LHCN-M2 (cell line): ENCODE measurements around the gene DLGAP4. TPM values are rescaled to one million over a fixed set of nuclear protein-coding genes. Genes with fewer than 3 reads are reported as not detected.

Experiments used
- total RNA-seq: library from RNA; depleted of rRNA; stranded (reverse); fragments of >200 nt; gene quantifications from 2 replicates; pipeline ENCODE4 v1.2.3, GENCODE V29; 2014; rRNA removed

Gene DLGAP4
- total RNA-seq, 1 experiment from 2014 or later = 17.2 TPM

Other genes starting within 250 kb of the DLGAP4 start
- gene EPB41L1, start 151.6 kb upstream of the DLGAP4 start, total RNA-seq = 12.1 and 12.8 TPM in 2 replicates
- gene AAR2, start 69.9 kb upstream of the DLGAP4 start, total RNA-seq = 26.6 and 29.1 TPM in 2 replicates
- 80.9 and 83.7 TPM in 2 replicates for gene MYL9, start 235.2 kb downstream of the DLGAP4 start, total RNA-seq